Measurements from ENCODE around the gene TTC12. TPM values are rescaled to one million over a fixed set of nuclear protein-coding genes. Genes with fewer than 3 reads are reported as not detected.

TTC12 gene
- total and polyA plus RNA-seq, 8 donors = 3.7 to 58.9 (median 11.1) TPM

- H3K36me3 ChIP-seq = peaks cover 0 to 45% (median 3%) of the 10 kb centered on the region in 4 donors
- no peak for TF ChIP-seq EP300 (IDR thresholded peaks at IDR 0.05)
- TF ChIP-seq POLR2AphosphoS5 (IDR thresholded peaks at IDR 0.05) = no peak
- no peak for TF ChIP-seq CTCF (IDR thresholded peaks at IDR 0.05)
- no peak for TF ChIP-seq POLR2A (IDR thresholded peaks at IDR 0.05)
- H3K27me3 ChIP-seq = no peaks in the 10 kb centered on the region
- no peak for DNase-seq
- no peak overlapping the region for H3K27ac ChIP-seq
- intact Hi-C loops (cut with DNase I; ENCODE audit: low total_unique reads) = no loop called here
- no peaks in the 10 kb centered on the region for H3K9me3 ChIP-seq
- 83 to 95% (median 85%) methylated on average over 2 of the region's 2 CpGs for whole genome bisulfite sequencing, 5 donors
- H3K4me3 ChIP-seq = no peak overlapping the region
- no peaks in the 10 kb centered on the region for H3K4me1 ChIP-seq
Measured at GRCh38 chr11:113276466-113276865, 37.9 kb upstream of the TTC12 start.

- H3K27ac ChIP-seq = no peak overlapping the region
- H3K4me1 ChIP-seq = no peaks in the 10 kb centered on the region
- no peaks in the 10 kb centered on the region for H3K27me3 ChIP-seq
- no peak overlapping the region for H3K4me3 ChIP-seq
- no peak for TF ChIP-seq EP300 (IDR thresholded peaks at IDR 0.05)
- no peak for TF ChIP-seq POLR2AphosphoS5 (IDR thresholded peaks at IDR 0.05)
- no peak for TF ChIP-seq POLR2A (IDR thresholded peaks at IDR 0.05)
- no peak for TF ChIP-seq CTCF (IDR thresholded peaks at IDR 0.05)
- peaks cover 0 to 31% (median 1%) of the 10 kb centered on the region in 4 donors for H3K36me3 ChIP-seq
- no peak for DNase-seq
- no peaks in the 10 kb centered on the region for H3K9me3 ChIP-seq
- WGBS, 5 donors = 89 to 94% (median 93%) methylated on average over 5 of the region's 5 CpGs
- intact Hi-C loops (cut with DNase I; ENCODE audit: low total_unique reads) = no loop called here
Measured at GRCh38 chr11:113277907-113278306, 36.5 kb upstream of the TTC12 start.

DNA sequence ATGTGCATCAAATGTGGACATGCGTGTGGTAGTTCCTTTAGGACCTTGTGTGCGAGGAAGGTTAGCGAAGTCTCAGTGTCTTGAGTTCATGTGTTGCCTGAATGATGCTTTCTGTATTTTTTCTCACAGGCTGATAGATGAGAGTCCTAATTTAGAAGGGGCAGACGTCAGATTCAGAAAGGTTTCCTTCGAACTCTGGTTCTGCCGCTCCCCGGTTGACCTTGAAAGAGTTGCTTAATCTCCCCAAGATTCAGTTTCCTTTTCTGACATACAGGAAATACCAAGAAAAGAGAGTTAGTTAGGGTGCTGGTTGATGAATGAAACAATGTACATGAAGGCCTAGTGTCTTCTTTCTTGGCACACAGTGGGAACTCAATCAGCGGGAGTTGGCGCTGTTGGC lies 35.9 kb upstream of the TTC12 start:
- WGBS, 5 donors = 88 to 94% (median 90%) methylated on average over 9 of the region's 9 CpGs
- H3K27me3 ChIP-seq = no peaks in the 10 kb centered on the region
- DNase-seq = no peak
- no peak overlapping the region for H3K4me3 ChIP-seq
- H3K9me3 ChIP-seq = no peaks in the 10 kb centered on the region
- no peak for TF ChIP-seq CTCF (IDR thresholded peaks at IDR 0.05)
- TF ChIP-seq POLR2AphosphoS5 (IDR thresholded peaks at IDR 0.05) = no peak
- TF ChIP-seq EP300 (IDR thresholded peaks at IDR 0.05) = no peak
- TF ChIP-seq POLR2A (IDR thresholded peaks at IDR 0.05) = no peak
- intact Hi-C loops (cut with DNase I; ENCODE audit: low total_unique reads) = no loop called here
- H3K4me1 ChIP-seq = no peaks in the 10 kb centered on the region
- no peak overlapping the region for H3K27ac ChIP-seq
- H3K36me3 ChIP-seq = peaks cover 0 to 25% (median 1%) of the 10 kb centered on the region in 4 donors

- H3K36me3 ChIP-seq = peaks cover 0 to 21% (median 1%) of the 10 kb centered on the region in 4 donors
- no peaks in the 10 kb centered on the region for H3K9me3 ChIP-seq
- H3K27me3 ChIP-seq = no peaks in the 10 kb centered on the region
- no peak overlapping the region for H3K27ac ChIP-seq
- H3K4me3 ChIP-seq = no peak overlapping the region
- no peaks in the 10 kb centered on the region for H3K4me1 ChIP-seq
- WGBS, 5 donors = 69 to 85% (median 73%) methylated on average over 4 of the region's 4 CpGs
- TF ChIP-seq POLR2A (IDR thresholded peaks at IDR 0.05) = no peak
- no peak for TF ChIP-seq EP300 (IDR thresholded peaks at IDR 0.05)
- TF ChIP-seq CTCF (IDR thresholded peaks at IDR 0.05) = no peak
- TF ChIP-seq POLR2AphosphoS5 (IDR thresholded peaks at IDR 0.05) = no peak
- intact Hi-C loops (cut with DNase I; ENCODE audit: low total_unique reads) = no loop called here
- peak in 1 of 2 donors; percentile 28 for DNase-seq
Measured at GRCh38 chr11:113278925-113279324, 35.5 kb upstream of the TTC12 start.
